Frontal cortex (tissue), 4 donors: ENCODE measurements around the gene CLK2. TPM values are rescaled to one million over a fixed set of nuclear protein-coding genes. Genes with fewer than 3 reads are reported as not detected.
"Not testable (repeated sequence)": the region's sequence is repeated elsewhere in the genome, so short reads cannot be mapped to it uniquely, and the experiment has no call there.

Source experiments
- DNase-seq, 2 donors: peaks; one replicate each; pipeline ENCODE4 v3.0.0; 2012; ENCODE audit warnings: low spot score in 2 of 2
- FAIRE-seq: peaks from 2 replicates; lab custom pipeline; 2012; peaks lifted over from hg19 to GRCh38; lab: Jason Lieb, UNC
- total RNA-seq: library from RNA; depleted of rRNA; stranded (reverse); fragments of >200 nt; gene quantifications from one replicate; pipeline ENCODE4 v1.2.3, GENCODE V29; 2014
- donor health status: control.
- donor health status: control.
- donor health status: control.

Gene CLK2
- total RNA-seq, 1 donor from 2014 or later, result 25.3 TPM

DNA sequence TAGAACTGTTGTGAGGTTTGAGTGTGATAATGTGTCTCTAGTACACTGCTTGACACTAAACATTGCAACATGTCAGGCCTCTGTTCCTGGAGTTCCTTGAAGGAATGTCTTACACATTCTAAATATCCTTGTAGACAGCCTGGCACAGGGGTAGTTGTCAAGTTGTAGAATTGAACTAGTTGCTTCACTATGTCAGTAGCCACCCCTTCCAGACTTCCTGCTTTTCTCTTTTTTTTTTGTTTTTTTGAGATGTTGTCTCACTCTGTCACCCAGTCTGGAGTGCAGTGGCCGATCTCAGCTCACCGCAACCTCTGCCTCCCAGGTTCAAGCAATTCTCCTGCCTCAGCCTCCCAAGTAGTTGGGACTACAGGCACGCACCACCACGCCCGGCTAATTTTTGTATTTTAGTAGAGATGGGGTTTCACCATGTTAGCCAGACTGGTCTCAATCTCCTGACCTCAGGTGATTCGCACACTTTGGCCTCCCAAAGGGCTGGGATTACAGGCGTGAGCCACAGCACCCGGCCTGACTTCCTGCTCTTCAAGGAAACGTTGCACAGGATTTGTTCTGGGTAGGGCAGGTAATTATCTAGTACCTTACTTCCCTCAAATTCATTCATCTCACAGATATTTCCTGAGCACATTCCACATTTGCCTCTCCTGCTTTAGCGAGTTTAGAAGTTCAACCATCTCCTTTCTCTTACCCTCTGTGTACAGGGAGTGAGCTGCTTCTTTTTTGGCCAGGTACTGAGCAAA, 52.9 kb downstream of the CLK2 start:
- DNase-seq, FAIRE-seq: not testable (repeated sequence)

- FAIRE-seq (no peak), DNase-seq (peak in 1 of 2 donors; percentile 43)
Observed at GRCh38 chr1:155219592-155220031, 53.7 kb downstream of the CLK2 start.

- FAIRE-seq, result no peak
- DNase-seq, result peak; percentile 67 to 72
Observed at GRCh38 chr1:155218854-155219591, 54.3 kb downstream of the CLK2 start.

GRCh38 chr1:155214702-155215101, 58.6 kb downstream of the CLK2 start:
- not testable (repeated sequence) for FAIRE-seq, DNase-seq

Other genes with a start within 250 kb of the CLK2 start
- gene DCST2, start 239.7 kb downstream of the CLK2 start, total RNA-seq, result under 0.01 TPM
- gene DCST1, start 239.7 kb downstream of the CLK2 start, total RNA-seq, result not detected
- gene ADAM15, start 222.2 kb downstream of the CLK2 start, total RNA-seq, result 11.8 TPM
- gene EFNA4, start 209.8 kb downstream of the CLK2 start, total RNA-seq, result 0.82 TPM
- 9.8 TPM for gene EFNA3, start 194.7 kb downstream of the CLK2 start, total RNA-seq
- 4.1 TPM for gene EFNA1, start 145.6 kb downstream of the CLK2 start, total RNA-seq
- 4.9 TPM for gene SLC50A1, start 137.7 kb downstream of the CLK2 start, total RNA-seq
- gene DPM3, start 133.0 kb downstream of the CLK2 start, total RNA-seq, result 15.1 TPM
- 74.6 TPM for gene KRTCAP2, start 100.2 kb downstream of the CLK2 start, total RNA-seq
- gene TRIM46, start 99.7 kb downstream of the CLK2 start, total RNA-seq, result 21.2 TPM
- 7.7 TPM for gene THBS3, start 65.6 kb downstream of the CLK2 start, total RNA-seq
- 13.9 TPM for gene MTX1, start 64.8 kb downstream of the CLK2 start, total RNA-seq
- 2.9 TPM for gene ENTREP3, start 18.0 kb downstream of the CLK2 start, total RNA-seq
- gene SCAMP3, start 11.1 kb downstream of the CLK2 start, total RNA-seq, result 19.2 TPM
- gene HCN3, start 4.0 kb upstream of the CLK2 start, total RNA-seq, result 11.8 TPM
- not detected for gene PKLR, start 27.9 kb upstream of the CLK2 start, total RNA-seq
- gene FDPS, start 35.4 kb upstream of the CLK2 start, total RNA-seq, result 132 TPM
- gene RUSC1, start 47.4 kb upstream of the CLK2 start, total RNA-seq, result 44.8 TPM